HG02852 (cell line): ENCODE measurements around the gene LTBP1.
"Not testable (repeated sequence)": the region's sequence is repeated elsewhere in the genome, so short reads cannot be mapped to it uniquely, and the experiment has no call there.

ENCODE experiments used
- ATAC-seq: cut with Tn5 transposase; IDR thresholded peaks from one replicate; pipeline ENCODE4 v1.9.1; 2021; ENCODE audit warnings: mild to moderate bottlenecking, moderate library complexity; ENCODE audit not compliant: unreplicated experiment

LTBP1 gene

GRCh38 chr2:33442052-33442451 lies 495.3 kb downstream of the LTBP1 start:
- ATAC-seq, result not testable (repeated sequence)

DNA sequence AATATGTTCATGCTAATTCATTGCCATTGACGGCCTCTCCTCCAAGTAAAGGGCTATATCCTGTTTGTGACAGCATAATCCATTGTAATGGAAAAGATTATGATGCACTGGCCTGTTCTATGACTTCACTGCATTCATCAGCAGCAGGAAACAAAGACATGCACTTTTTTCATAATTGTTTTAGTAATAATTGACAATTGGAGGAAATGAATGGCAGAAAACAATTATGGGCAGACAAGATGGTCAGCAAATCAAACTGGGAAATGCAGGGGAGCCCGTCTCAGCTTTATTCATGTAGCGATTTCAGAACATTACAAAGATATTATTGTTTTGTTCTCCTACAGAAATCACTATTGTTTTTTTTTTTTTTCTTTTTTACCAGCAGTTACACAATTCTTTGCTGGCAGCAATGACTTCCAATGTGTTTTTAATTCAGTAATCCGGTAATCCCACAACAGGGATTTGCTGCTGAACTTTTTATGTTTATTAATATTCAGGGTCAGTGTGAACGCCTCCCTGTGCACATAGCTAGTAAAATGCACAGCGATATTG lies 495.9 kb downstream of the LTBP1 start:
- no peak for ATAC-seq

GRCh38 chr2:33443274-33443829 lies 496.6 kb downstream of the LTBP1 start:
- ATAC-seq, result no peak

- ATAC-seq, result no peak
Measured at GRCh38 chr2:33444967-33445366, 498.2 kb downstream of the LTBP1 start.

DNA sequence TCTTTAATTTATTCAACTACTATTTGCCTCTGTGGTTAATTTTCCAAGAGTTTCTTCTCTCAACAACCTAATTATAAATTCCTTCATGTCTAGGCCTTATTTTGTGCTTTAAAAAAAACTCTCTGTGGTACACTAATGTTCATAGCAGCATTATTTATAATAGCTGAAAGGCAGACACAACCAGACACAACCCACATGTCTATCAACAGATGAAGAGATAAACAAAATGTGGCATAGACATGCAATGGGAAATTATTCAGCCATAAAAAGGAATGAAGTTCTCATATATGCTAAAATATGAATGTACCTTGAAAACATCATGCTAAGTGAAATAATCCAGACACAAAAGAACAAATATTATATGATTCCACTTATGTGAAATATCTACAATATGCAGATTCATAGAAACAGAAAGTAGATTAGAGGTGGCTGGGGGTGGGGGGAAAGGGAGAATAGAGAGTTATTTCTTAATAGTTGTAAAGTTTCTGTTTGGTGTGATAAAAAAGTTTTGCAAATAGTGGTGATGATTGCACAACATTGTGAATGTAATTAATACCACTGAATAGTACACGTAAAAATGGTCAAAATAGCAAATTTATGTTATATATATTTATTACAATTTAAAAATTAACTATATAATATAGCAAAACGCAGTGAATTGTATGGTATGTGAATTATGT lies 501.6 kb downstream of the LTBP1 start:
- no peak for ATAC-seq
